ENCODE measurements around the gene ITPRID2.

The ITPRID2 gene

GRCh38 chr2:181891258-181891965 is at the start of gene ITPRID2:
ITPRID2 (plus strand) TSS chr2:181891730; CDS start chr2:181892067, 337 bp downstream.
- DNase-seq, result peak; percentile 44

- DNase-seq, result no peak
Measured at GRCh38 chr2:181844551-181845290, 46.8 kb upstream of the ITPRID2 start.

- DNase-seq, result no peak
Measured at GRCh38 chr2:181846399-181847197, 44.9 kb upstream of the ITPRID2 start.

GRCh38 chr2:181847198-181847556 is 44.4 kb upstream of the ITPRID2 start:
- DNase-seq, result no peak

GRCh38 chr2:181847702-181848101 is 43.8 kb upstream of the ITPRID2 start:
- no peak for DNase-seq

- DNase-seq, result no peak
Measured at GRCh38 chr2:181848261-181848886, 43.2 kb upstream of the ITPRID2 start.

GRCh38 chr2:181849601-181850000 is 41.9 kb upstream of the ITPRID2 start:
- no peak for DNase-seq

GRCh38 chr2:181850936-181851560 is 40.5 kb upstream of the ITPRID2 start:
- DNase-seq, result no peak

- DNase-seq, result no peak
Measured at GRCh38 chr2:181851726-181852125, 39.8 kb upstream of the ITPRID2 start.

GRCh38 chr2:181853696-181854095 is 37.8 kb upstream of the ITPRID2 start:
- no peak for DNase-seq

GRCh38 chr2:181857483-181857882 is 34.0 kb upstream of the ITPRID2 start:
- no peak for DNase-seq

GRCh38 chr2:181858600-181858999 is 32.9 kb upstream of the ITPRID2 start:
- DNase-seq, result no peak

- DNase-seq, result no peak
Measured at GRCh38 chr2:181859123-181859522, 32.4 kb upstream of the ITPRID2 start.

GRCh38 chr2:181859803-181860202 is 31.7 kb upstream of the ITPRID2 start:
- no peak for DNase-seq

- no peak for DNase-seq
Measured at GRCh38 chr2:181861379-181861778, 30.2 kb upstream of the ITPRID2 start.

GRCh38 chr2:181862583-181863281 is 28.8 kb upstream of the ITPRID2 start:
- no peak for DNase-seq

GRCh38 chr2:181872178-181872577 is 19.4 kb upstream of the ITPRID2 start:
- no peak for DNase-seq

GRCh38 chr2:181876614-181877063 is 14.9 kb upstream of the ITPRID2 start:
- DNase-seq, result no peak

- DNase-seq, result no peak
Measured at GRCh38 chr2:181877181-181877664, 14.3 kb upstream of the ITPRID2 start.

GRCh38 chr2:181878448-181878847 is 13.1 kb upstream of the ITPRID2 start:
- no peak for DNase-seq

- no peak for DNase-seq
Measured at GRCh38 chr2:181879295-181879694, 12.2 kb upstream of the ITPRID2 start.

All from activated CD4-positive, alpha-beta T cell treated with anti-CD3 and anti-CD28 coated beads, Interleukin-2, amount 50 U/mL, for 1 hour (primary cell).